ENCODE results near the gene NIPSNAP2.
"Not testable (repeated sequence)": the region's sequence is repeated elsewhere in the genome, so short reads cannot be mapped to it uniquely, and the experiment has no call there.

Gene NIPSNAP2

DNA sequence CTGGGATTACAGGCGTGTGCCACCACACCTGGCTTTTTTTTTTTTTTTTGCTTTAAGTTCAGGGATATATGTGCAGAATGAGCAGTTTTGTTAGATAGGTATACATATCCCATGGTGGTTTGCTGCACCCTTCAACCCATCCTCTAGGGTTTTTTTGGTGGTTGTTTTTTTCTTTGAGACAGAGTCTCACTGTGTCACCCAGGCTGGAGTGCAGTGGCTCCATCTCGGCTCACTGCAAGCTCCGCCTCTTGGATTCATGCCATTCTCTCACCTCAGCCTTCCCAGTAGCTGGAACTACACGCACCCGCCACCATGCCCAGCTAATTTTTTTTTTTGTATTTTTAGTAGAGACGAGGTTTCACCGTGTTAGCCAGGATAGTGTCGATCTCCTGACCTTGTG lies 84.4 kb downstream of the NIPSNAP2 start:
- not testable (repeated sequence) for FAIRE-seq

All from endometrium (tissue), 2 donors.